GM18861 (cell line): ENCODE results near the gene CLIP1.
"Not testable (repeated sequence)": the region's sequence is repeated elsewhere in the genome, so short reads cannot be mapped to it uniquely, and the experiment has no call there.

ENCODE experiments used
- ATAC-seq: cut with Tn5 transposase; IDR thresholded peaks from one replicate; pipeline ENCODE4 v1.9.1; 2021; ENCODE audit not compliant: unreplicated experiment

Gene CLIP1

GRCh38 chr12:122357536-122357935, 64.9 kb downstream of the CLIP1 start:
- ATAC-seq: not testable (repeated sequence)

GRCh38 chr12:122356991-122357390, 65.5 kb downstream of the CLIP1 start:
- ATAC-seq: not testable (repeated sequence)

- no peak for ATAC-seq
Observed at GRCh38 chr12:122356192-122356635, 66.3 kb downstream of the CLIP1 start.

- no peak for ATAC-seq
Observed at GRCh38 chr12:122355706-122356105, 66.8 kb downstream of the CLIP1 start.

- no peak for ATAC-seq
Observed at GRCh38 chr12:122354958-122355641, 67.4 kb downstream of the CLIP1 start.

GRCh38 chr12:122352394-122352793, 70.1 kb downstream of the CLIP1 start:
- ATAC-seq: no peak

GRCh38 chr12:122350141-122350848, 72.2 kb downstream of the CLIP1 start:
- ATAC-seq: no peak

- ATAC-seq: no peak
Observed at GRCh38 chr12:122349078-122349477, 73.4 kb downstream of the CLIP1 start.

- ATAC-seq: no peak
Observed at GRCh38 chr12:122348505-122348904, 74.0 kb downstream of the CLIP1 start.

- ATAC-seq: no peak
Observed at GRCh38 chr12:122346054-122346453, 76.4 kb downstream of the CLIP1 start.

GRCh38 chr12:122345042-122345441, 77.4 kb downstream of the CLIP1 start:
- no peak for ATAC-seq

- no peak for ATAC-seq
Observed at GRCh38 chr12:122336015-122336946, 86.2 kb downstream of the CLIP1 start.

GRCh38 chr12:122333142-122334087, 89.1 kb downstream of the CLIP1 start:
- no peak for ATAC-seq

GRCh38 chr12:122327494-122328385, 94.7 kb downstream of the CLIP1 start:
- no peak for ATAC-seq

GRCh38 chr12:122327014-122327413, 95.5 kb downstream of the CLIP1 start:
- no peak for ATAC-seq

GRCh38 chr12:122326586-122326985, 95.9 kb downstream of the CLIP1 start:
- no peak for ATAC-seq

- ATAC-seq: no peak
Observed at GRCh38 chr12:122323311-122324019, 99.0 kb downstream of the CLIP1 start.

- ATAC-seq: no peak
Observed at GRCh38 chr12:122322501-122322900, 100.0 kb downstream of the CLIP1 start.
